HK-2 (cell line): ENCODE data around the gene CFAP92.
A peak's percentile ranks its signal among the peaks of the same experiment; 100 is the strongest.
"Not testable (repeated sequence)": the region's sequence is repeated elsewhere in the genome, so short reads cannot be mapped to it uniquely, and the experiment has no call there.

Experiments used
- DNase-seq: peaks from one replicate; pipeline ENCODE4 v3.0.0-alpha.2; 2018; ENCODE audit not compliant: unreplicated experiment

Gene CFAP92

GRCh38 chr3:128906031-128906803 is 87.7 kb downstream of the CFAP92 start:
- no peak for DNase-seq

- DNase-seq, result no peak
These were observed 90.4 kb downstream of the CFAP92 start for GRCh38 chr3:128903501-128903900.

DNA sequence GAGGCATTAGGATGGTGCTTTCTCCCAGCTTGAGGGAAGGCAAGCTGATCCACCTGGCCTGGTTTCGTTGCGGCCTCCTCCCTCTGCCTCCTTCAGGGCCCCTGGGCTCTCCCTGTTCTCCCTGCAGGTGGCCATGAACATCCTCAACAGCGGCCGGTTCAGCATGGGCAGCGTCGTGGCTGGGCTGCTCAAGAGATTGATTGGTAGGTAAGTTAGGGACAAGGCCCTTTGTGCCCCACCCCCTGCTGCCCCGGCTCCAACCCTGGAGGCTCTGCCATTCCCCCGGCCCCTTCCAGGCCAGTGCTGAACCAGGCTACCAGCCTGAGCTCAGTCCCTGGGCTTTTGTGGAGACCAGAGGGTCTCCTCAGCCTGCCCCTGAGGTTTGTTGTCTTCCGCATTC is 91.5 kb downstream of the CFAP92 start:
- no peak for DNase-seq

GRCh38 chr3:128895843-128896697 is 97.8 kb downstream of the CFAP92 start:
- DNase-seq, result no peak

- no peak for DNase-seq
These were observed 104.6 kb downstream of the CFAP92 start for GRCh38 chr3:128889139-128889894.

- no peak for DNase-seq
These were observed 108.9 kb downstream of the CFAP92 start for GRCh38 chr3:128884992-128885391.

- no peak for DNase-seq
These were observed 111.2 kb downstream of the CFAP92 start for GRCh38 chr3:128882719-128883118.

GRCh38 chr3:128881576-128881975 is 112.3 kb downstream of the CFAP92 start:
- DNase-seq, result no peak

DNA sequence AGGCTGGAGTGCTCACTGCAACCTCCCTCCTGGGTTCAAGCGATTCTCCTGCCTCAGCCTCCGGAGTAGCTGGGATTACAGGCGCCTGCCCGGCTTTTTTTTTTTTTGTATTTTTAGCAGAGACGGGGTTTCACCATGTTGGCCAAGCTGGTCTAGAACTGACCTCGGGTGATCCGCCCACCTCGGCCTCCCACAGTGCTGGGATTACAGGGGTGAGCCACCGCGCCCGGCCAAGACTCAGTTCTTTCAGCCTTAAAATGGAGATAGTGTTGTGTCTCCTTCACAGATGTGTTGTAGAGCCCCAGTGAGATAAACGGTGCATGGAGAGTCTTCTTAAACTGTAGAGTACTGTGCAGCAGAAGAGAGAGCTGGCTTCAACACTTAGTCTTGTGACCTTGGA is 113.4 kb downstream of the CFAP92 start:
- DNase-seq, result not testable (repeated sequence)

DNA sequence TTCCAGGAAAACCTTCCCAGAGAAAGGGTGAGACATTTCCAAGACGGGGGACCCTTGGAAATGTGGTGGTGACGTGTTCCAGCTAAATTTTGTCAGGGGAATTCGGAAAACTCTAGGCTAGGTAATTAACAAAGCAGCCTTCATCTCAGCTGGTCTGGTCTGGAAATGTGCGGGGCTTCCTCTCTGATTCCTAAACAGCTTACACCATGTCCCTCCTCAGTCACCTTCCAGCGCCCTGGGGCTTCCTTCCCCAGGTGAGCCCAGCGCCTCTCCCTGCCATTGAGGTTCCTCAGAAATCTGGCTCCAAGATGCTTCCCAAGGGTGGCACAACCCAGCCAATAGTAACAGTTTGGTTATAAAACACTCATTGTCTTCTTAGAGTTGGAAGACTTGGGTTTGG is 113.9 kb downstream of the CFAP92 start:
- no peak for DNase-seq

DNA sequence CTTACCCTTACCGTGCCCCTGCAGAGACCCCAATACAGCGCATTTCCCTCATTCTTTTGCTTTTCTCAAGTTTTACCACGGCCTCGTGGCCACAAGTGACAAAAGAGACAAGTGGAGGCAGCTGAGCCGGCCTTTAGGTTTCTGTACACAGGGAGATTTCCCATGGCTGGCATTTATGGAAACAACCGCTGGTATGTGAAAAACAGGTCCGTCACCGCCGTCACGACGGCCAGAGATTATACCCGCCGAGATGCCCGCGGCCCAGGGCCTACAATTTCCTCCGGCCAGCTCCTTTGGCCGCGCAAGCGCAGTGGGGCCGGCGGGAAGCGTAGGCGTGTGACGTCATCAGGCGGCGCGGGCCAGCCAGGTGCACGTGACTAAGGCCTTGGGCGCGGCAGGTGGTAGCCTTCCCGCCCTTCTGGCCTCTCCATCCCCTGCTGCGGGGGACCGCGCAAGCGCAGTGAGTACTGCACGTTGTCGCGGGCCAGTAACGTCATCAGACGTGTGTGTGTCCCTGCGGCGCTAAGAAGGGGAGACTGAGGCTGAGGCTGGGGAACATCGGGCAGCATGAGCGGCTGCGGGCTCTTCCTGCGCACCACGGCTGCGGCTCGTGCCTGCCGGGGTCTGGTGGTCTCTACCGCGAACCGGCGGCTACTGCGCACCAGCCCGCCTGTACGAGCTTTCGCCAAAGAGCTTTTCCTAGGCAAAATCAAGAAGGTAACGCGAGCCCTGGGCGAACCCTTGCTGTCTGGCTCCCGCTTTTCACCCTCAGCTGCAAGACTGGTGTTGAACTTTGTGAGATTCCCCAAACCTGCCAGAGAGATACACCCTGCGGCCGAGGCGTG is 114.5 kb downstream of the CFAP92 start, which contains the start of gene ACAD9:
TSS of gene ACAD9 (plus strand) at position 496 of the 845 bp plus-strand sequence. CDS start at position 568, 72 bp downstream.
- peak; percentile 99 for DNase-seq

- DNase-seq, result peak; percentile 52
These were observed 115.2 kb downstream of the CFAP92 start for GRCh38 chr3:128878556-128879124.

- no peak for DNase-seq
These were observed 115.8 kb downstream of the CFAP92 start for GRCh38 chr3:128878011-128878457.

- DNase-seq, result no peak
These were observed 118.2 kb downstream of the CFAP92 start for GRCh38 chr3:128875556-128876120.

DNA sequence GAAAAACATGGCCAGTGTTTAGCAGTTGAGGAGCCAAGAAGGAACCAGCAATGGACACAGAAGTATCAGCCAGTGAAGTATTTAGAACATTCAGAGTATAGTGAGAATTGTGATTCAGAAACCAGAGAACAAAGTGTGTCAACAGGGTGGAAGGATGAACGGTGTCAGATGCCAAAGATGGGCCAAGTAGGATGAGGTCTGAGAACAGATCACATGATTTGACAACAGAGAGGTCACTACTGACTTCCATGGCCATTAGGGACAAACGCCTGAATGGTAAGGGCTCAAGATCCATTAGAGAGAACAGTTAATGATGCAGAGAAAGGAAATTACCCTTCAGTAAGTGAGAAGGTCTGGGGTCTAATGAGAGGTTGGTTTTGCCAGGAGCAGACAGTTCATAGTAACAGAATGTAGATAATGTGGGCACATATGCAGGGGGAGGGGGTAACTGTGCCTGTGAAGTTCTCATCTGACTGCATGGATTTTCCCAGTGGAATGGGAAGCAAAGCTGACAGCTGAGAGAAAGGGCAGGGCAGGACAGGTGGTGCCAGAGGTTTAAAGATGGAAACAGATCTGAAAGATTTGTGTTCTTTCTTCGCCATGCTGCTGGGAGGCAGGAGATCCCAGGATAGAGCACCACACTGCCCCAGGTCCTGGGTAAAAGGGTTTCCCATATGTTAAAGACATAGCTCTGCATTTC is 119.2 kb downstream of the CFAP92 start:
- DNase-seq, result no peak

GRCh38 chr3:128873244-128874022 is 120.4 kb downstream of the CFAP92 start:
- no peak for DNase-seq

DNA sequence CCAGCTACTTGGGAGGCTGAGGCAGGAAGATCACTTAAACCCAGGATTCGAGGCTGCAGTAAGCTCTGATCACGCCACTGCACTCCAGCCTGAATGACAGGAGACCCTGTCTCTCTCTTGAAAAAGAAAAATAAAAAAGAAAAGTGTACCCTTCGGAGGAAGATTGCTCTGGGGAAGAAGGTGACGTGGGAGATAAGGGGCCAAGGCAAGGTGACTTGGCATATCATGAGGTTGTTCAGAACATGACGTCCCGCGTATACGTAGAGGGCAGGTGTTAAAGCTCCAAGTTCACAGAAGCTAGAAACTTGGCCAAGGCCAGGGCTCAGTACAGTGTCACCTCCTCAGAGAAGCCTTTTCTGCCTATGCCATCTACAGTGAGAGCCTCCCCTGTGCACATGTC is 121.1 kb downstream of the CFAP92 start:
- no peak for DNase-seq

DNA sequence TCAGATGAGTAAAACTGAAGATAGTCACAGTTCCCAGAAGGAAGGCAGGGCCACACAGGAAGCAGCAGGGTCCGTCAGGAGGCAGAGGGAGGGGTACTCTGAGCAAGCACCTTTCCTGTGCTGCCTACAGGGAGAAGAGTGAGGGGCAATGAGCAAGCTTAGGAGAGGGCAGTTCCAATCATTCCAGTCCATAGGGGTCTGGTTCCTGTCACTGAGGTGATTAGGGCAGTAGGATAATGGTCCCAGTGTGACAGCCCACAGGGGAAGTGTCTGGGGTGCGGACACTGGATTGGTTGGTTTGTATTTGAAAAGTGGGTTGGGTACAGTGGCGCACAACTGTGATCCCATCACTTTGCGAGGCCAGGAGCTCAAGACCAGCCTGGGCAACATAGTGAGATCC is 121.6 kb downstream of the CFAP92 start:
- no peak for DNase-seq

DNA sequence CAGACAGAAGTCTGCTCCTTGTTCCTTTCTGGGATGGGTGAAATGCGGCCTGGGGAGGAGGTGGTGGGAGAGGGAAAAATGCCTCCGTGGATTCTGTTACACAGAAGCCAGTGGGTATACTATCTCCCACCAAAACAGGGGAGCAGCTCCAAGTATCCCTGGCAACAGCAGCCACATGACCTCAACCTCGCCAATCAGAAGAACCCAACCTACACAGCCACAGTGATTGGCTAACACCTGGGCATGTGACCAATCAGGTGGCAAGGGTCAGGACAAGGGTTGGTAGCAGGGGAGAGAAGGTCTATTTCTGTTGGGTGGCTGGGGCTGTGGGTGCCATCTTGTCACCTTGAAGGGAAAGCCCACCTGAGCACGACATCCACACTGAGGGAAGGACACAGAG is 123.5 kb downstream of the CFAP92 start:
- no peak for DNase-seq
